Activated B cell treated with CpG ODN at 0.5 μM for 24 hours (primary cell): ENCODE measurements around the gene PIGO. TPM values are rescaled to one million over a fixed set of nuclear protein-coding genes. Genes with fewer than 3 reads are reported as not detected.
A peak's percentile ranks its signal among the peaks of the same experiment; 100 is the strongest.

Experiments
- ATAC-seq: fragments of 200-7000 bp; cut with Tn5 transposase; one replicate; pipeline ENCODE4 v1.10.0; 2021; ENCODE audit warnings: low read depth, mild to moderate bottlenecking, moderate library complexity
- CTCF ChIA-PET: fragments of 350-600 bp; sonication (Branson Sonifier 250); formaldehyde crosslinking; loops from one replicate; lab custom pipeline; 2021; ENCODE audit warnings: antibody characterized with exemption; lab: Charles Lee
- POLR2A ChIA-PET: fragments of 350-600 bp; sonication (Branson Sonifier 250); formaldehyde crosslinking; loops from one replicate; lab custom pipeline; 2021; ENCODE audit warnings: antibody characterized with exemption; lab: Charles Lee
- DNase-seq: peaks from one replicate; pipeline ENCODE4 v3.0.0; 2022
- H3K27ac Mint-ChIP-seq: one replicate; pipeline ENCODE4 v1.8.0; 2020; ENCODE audit warnings: mixed read lengths
- H3K27me3 Mint-ChIP-seq: one replicate; pipeline ENCODE4 v1.8.0; 2021; ENCODE audit warnings: mixed read lengths
- H3K36me3 Mint-ChIP-seq: one replicate; pipeline ENCODE4 v1.8.0; 2021; ENCODE audit warnings: low read depth, mixed read lengths
- H3K4me1 Mint-ChIP-seq: one replicate; pipeline ENCODE4 v1.8.0; 2021; ENCODE audit warnings: mixed read lengths
- H3K4me3 Mint-ChIP-seq: one replicate; pipeline ENCODE4 v1.8.0; 2020; ENCODE audit warnings: mild to moderate bottlenecking, mixed read lengths
- H3K9me3 Mint-ChIP-seq: one replicate; pipeline ENCODE4 v1.8.0; 2020; ENCODE audit warnings: mixed read lengths
- CTCF ChIP-seq: fragments of 200-600 bp; IDR thresholded peaks from one replicate; pipeline ENCODE4 v1.8.0; 2022; ENCODE audit warnings: antibody characterized with exemption, mild to moderate bottlenecking
- intact Hi-C: fragments of 100-400 bp; cut with micrococcal nuclease; formaldehyde crosslinking; loops from one replicate; pipeline ENCODE4 v1.15.1; 2024
- total RNA-seq: library from RNA; stranded (reverse); gene quantifications from 2 replicates; pipeline ENCODE4 v1.2.3, GENCODE V29; 2022

The PIGO gene
- total RNA-seq, 1 donor from 2014 or later: 34.1 TPM

DNA sequence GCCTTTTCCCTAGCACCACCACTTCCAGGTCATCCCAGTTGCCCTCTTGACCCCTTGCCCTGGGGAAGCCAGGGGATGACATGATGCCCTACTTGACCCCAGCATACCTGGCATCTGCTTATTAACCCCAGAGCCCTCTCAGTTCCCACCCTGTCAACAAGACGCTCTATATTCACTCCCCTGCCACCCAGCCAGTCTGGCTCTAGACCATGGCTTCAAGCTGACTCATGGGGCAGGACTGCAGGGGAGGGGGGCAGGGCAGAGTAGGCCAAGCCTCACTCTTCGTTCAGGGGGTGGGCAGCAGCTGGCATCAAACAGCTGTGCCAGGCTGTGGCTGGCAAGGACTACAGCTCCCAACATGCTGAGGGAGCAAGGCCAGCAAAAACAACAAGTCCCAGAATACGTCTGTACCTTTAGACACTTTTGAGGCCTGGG is 14.0 kb upstream of the PIGO start:
- intact Hi-C loops: loop anchor here (5.0 to 10.0 kb wide), 4 partner anchors 463 to 1636 kb away; partner anchors contain the start of genes GALT, MYORG, NOL6 and RECK
- peak overlapping the region; percentile 83 for H3K4me3 Mint-ChIP-seq
- H3K9me3 Mint-ChIP-seq: no peaks in the 10 kb centered on the region
- no peaks in the 10 kb centered on the region for H3K27me3 Mint-ChIP-seq
- CTCF ChIA-PET: interaction anchor here (0.7 to 1.3 kb wide), 3 partner anchors 13 to 210 kb away, joined by 3 to 5 read pairs (median 5); partner anchors contain the start of gene PIGO
- POLR2A ChIA-PET: interaction anchor here (0.7 to 3.2 kb wide), 7 partner anchors 8 to 702 kb away, joined by 3 to 26 read pairs (median 6); partner anchors contain the start of genes CCDC107, FANCG, RMRP and SPAG8
- peak overlapping the region; percentile 88 for H3K27ac Mint-ChIP-seq
- TF ChIP-seq CTCF: no peak
- DNase-seq (no peak), ATAC-seq (no peak)
- H3K4me1 Mint-ChIP-seq: peaks cover 52% of the 10 kb centered on the region
- peaks cover 12% of the 10 kb centered on the region for H3K36me3 Mint-ChIP-seq

DNA sequence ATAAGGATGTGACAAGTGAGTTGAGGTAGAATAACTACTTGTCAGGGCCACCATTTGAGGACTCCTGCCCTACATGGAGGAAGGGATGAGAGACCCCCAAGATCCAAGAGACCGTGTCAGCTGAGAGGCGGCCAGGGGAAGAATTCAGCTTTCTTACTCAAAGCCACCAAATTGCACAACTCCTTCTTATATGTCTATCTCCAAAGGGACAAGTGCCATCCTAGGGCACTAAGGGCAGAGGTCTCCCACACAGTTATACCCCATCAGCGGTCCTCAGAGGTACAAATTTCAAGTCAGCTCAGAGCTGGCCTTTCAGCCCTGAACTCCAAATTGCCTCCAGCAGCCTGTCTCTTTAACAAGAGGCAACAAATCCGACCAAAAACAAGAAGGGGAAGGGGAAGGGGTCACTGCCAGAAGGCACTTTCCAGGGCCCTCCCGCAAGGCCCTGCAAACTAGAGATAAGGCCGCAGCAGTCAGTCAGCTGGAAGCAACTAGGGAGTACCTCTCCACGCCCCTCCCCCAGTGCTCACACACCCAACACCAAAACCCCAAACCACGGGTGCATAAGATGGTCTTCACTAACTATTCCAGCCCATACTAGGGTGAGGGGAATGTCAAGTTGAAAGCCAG is 12.7 kb upstream of the PIGO start:
- Mint-ChIP-seq H3K4me3 (no peak overlapping the region), H3K4me1 (peaks cover 40% of the 10 kb centered on the region), H3K27ac (no peak overlapping the region), H3K9me3 (no peaks in the 10 kb centered on the region), H3K27me3 (no peaks in the 10 kb centered on the region), H3K36me3 (peaks cover 14% of the 10 kb centered on the region)
- ATAC-seq (no peak), DNase-seq (no peak)
- CTCF ChIA-PET: no interaction called here
- POLR2A ChIA-PET: no interaction called here
- intact Hi-C loops: no loop called here
- TF ChIP-seq CTCF: no peak

DNA sequence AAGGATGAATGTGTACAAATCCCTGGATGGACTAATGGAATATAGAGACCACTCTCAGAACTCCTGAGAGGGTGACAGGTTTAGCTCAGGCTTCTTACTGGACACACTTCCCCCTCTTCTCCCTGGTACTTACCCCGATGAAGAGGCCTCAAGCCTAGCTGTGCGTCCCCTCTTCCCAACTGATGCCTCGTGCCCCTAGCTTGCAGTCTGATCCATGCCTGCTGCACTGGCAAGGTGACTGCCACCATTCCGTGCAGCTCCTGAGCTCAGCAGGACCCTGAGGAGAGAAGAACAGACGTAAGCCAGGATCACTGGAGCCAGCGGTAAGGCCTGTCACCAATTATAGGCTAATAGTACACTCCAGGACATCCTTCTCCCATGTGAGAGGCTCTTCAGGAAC is 12.1 kb upstream of the PIGO start:
- H3K27ac Mint-ChIP-seq: no peak overlapping the region
- no peak for TF ChIP-seq CTCF
- H3K4me3 Mint-ChIP-seq: no peak overlapping the region

DNA sequence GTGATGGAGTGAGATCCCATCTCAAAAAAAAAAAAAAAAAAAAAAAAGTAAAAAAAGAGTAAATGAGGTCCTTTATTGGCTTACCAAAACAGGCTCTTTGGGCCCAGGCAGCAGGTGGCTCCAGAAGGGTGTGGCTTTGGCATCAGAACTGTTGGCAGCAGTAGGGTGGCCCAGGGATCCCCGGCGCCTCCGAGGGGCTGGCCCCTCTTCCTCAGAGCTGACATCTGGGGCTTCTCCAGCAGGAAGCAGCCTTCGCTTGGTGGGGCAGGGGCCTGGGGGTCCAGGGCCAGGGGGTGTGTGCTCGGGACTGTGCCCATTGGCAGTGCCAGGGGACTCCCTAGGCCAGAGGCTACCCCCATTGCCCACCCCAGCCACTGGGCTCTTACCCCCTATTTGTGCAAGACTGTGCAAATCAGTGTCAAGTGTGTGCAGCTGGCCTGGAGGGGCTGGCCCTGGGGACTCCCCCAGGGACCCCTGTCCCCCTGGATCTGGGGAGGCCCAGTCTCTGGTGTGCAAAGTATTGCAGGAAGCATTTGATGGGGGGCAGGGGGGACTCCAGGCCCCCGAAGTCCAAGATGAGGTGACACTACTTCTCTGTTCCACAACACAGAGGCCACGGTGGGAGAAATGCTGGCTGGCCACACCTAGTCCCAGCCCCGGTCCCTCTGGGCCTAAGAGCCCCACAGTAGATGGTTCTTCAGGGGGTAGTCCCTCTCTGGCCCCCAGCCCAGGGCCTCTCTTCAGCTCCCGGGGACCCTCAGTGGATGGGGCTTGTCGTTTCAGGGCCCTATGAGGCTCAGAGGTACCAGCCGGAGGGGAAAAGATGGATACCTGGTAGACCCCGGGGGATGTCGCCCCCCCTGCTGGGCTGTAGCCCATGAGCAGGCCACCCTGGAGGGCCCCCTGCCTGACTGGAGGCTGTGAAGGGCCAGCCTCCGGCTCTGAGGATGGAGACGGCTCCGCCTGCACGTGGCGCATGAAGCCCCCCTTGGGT is 11.2 kb upstream of the PIGO start:
- POLR2A ChIA-PET: interaction anchor here (1.1 to 1.8 kb wide), 2 partner anchors 28 to 35 kb away, joined by 4 read pairs; partner anchors contain the start of genes FANCG and VCP
- peaks cover 39% of the 10 kb centered on the region for H3K4me1 Mint-ChIP-seq
- ATAC-seq: no peak

More for the DNA sequence above, 12.1 kb upstream of the PIGO start:
- intact Hi-C loops: no loop called here
- CTCF ChIA-PET: no interaction called here
- no peak for DNase-seq
- Mint-ChIP-seq H3K36me3 (peaks cover 14% of the 10 kb centered on the region), H3K4me1 (peaks cover 37% of the 10 kb centered on the region), H3K27me3 (no peaks in the 10 kb centered on the region), H3K9me3 (no peaks in the 10 kb centered on the region)
- POLR2A ChIA-PET: no interaction called here
- ATAC-seq: no peak

More for the DNA sequence above, 11.2 kb upstream of the PIGO start:
- Mint-ChIP-seq H3K9me3 (no peaks in the 10 kb centered on the region), H3K27ac (no peak overlapping the region), H3K27me3 (no peaks in the 10 kb centered on the region), H3K4me3 (no peak overlapping the region), H3K36me3 (peaks cover 19% of the 10 kb centered on the region)
- no peak for TF ChIP-seq CTCF
- CTCF ChIA-PET: interaction anchor here (1.2 kb wide), 1 partner anchor 28 kb away, joined by 3 read pairs; the partner anchor contains the start of gene FANCG
- no peak for DNase-seq
- intact Hi-C loops: no loop called here
